HepG2 (cell line): ENCODE results near the gene FCAMR. TPM values are rescaled to one million over a fixed set of nuclear protein-coding genes. Genes with fewer than 3 reads are reported as not detected.

Experiments
- ATAC-seq: fragments of 200-7000 bp; cut with Tn5 transposase; 3 replicates; pipeline ENCODE4 v1.9.1; 2020; ENCODE audit warnings: mild to moderate bottlenecking, moderate library complexity
- BruUV-seq: library from RNA; stranded (reverse); fragments of 400-500 nt; replicated peaks from 2 replicates; lab custom pipeline; 2021; lab: Mats Ljungman, UMichigan
- CTCF ChIA-PET: fragments of 300-600 bp; formaldehyde crosslinking; extraction: SDS; loops from one replicate; lab custom pipeline; 2021; ENCODE audit warnings: low total read pairs, inconsistent platforms, low intra/inter-chr PET ratio; lab: Yijun Ruan, JAX
- POLR2A ChIA-PET: fragments of 350-600 bp; sonication (Branson Sonifier 250); formaldehyde crosslinking; loops from one replicate; lab custom pipeline; 2020; ENCODE audit warnings: antibody characterized with exemption, inconsistent platforms; lab: Yijun Ruan, JAX
- DNase-seq: peaks from one replicate; pipeline ENCODE4 v3.0.0-alpha.2; 2015; ENCODE audit warnings: low spot score
- FAIRE-seq: peaks from 3 replicates; lab custom pipeline; 2011; peaks lifted over from hg19 to GRCh38; lab: Jason Lieb, UNC
- H2AFZ ChIP-seq: one replicate; pipeline ENCODE4 v1.6.1; 2011; ENCODE audit warnings: low read length, inconsistent platforms
- H3K27ac ChIP-seq: fragments of 300-600 bp; 3 replicates; pipeline ENCODE4 v1.8.0; 2011; ENCODE audit warnings: mixed run types, mild to moderate bottlenecking, mixed read lengths, low read length, inconsistent platforms; ENCODE audit not compliant: insufficient read depth; ENCODE audit errors: extremely low read length
- H3K27me3 ChIP-seq, 2 experiments: fragments of 200-600 bp in 1 of 2; 2 replicates in 1 of 2; 3 replicates in 1 of 2; pipeline versions ENCODE4 v1.6.0 to v1.8.0; 2011; ENCODE audit warnings: low read length in 2 of 2, mild to moderate bottlenecking in 2 of 2, moderate library complexity in 2 of 2, inconsistent platforms in 1 of 2; ENCODE audit not compliant: insufficient read depth in 2 of 2, control insufficient read depth in 1 of 2
- H3K36me3 ChIP-seq, 2 experiments: fragments of 200-600 bp in 1 of 2; replicated peaks in 1 of 2; 2 replicates in 1 of 2; 3 replicates in 1 of 2; pipeline versions ENCODE4 v1.5.1 to v1.8.0; 2011; ENCODE audit warnings: low read length in 2 of 2, inconsistent platforms in 1 of 2; ENCODE audit not compliant: insufficient read depth in 2 of 2, control insufficient read depth in 1 of 2
- H3K4me1 ChIP-seq: 2 replicates; pipeline ENCODE4 v1.5.1; 2012; ENCODE audit warnings: low read length, inconsistent platforms; ENCODE audit not compliant: insufficient read depth
- H3K4me2 ChIP-seq: 2 replicates; pipeline ENCODE4 v1.6.0; 2011; ENCODE audit warnings: low read depth, low read length, inconsistent platforms
- H3K4me3 ChIP-seq, 3 experiments: fragments of 200-600 bp in 1 of 3; sonication (generic), shearing (Covaris generic) in 1 of 3; replicated peaks in 1 of 3; 2 replicates each; pipeline ENCODE4 v1.5.1; 2011 to 2016; ENCODE audit warnings: low read length in 3 of 3, inconsistent platforms in 2 of 3, low read depth in 2 of 3, mild to moderate bottlenecking in 2 of 3, control low read depth in 1 of 3, mixed read lengths in 1 of 3; ENCODE audit not compliant: insufficient read depth in 1 of 3
- H3K79me2 ChIP-seq: one replicate; pipeline ENCODE4 v1.6.1; 2011; ENCODE audit warnings: low read length, inconsistent platforms; ENCODE audit not compliant: insufficient read depth
- H3K9ac ChIP-seq: 2 replicates; pipeline ENCODE4 v1.6.0; 2011; ENCODE audit warnings: mild to moderate bottlenecking, low read depth, low read length, inconsistent platforms; ENCODE audit not compliant: insufficient read depth
- H3K9me3 ChIP-seq: 2 replicates; pipeline ENCODE4 v1.5.1; 2012; ENCODE audit warnings: mild to moderate bottlenecking, low read length
- H4K20me1 ChIP-seq: 2 replicates; pipeline ENCODE4 v1.6.0; 2011; ENCODE audit warnings: inconsistent platforms, mild to moderate bottlenecking, low read length, moderate library complexity; ENCODE audit not compliant: insufficient read depth
- ARID2 ChIP-seq: sonication (generic); formaldehyde crosslinking; IDR thresholded peaks from 2 replicates; pipeline ENCODE4 v1.8.1; 2022; ENCODE audit warnings: mild to moderate bottlenecking, missing genetic modification reagents, borderline replicate concordance
- CHD2 ChIP-seq: IDR thresholded peaks from 2 replicates; pipeline ENCODE4 v1.6.1; 2011; ENCODE audit warnings: low read depth, low read length, improper control_type of control experiment
- HNRNPLL ChIP-seq: fragments of 200-400 bp; formaldehyde crosslinking; IDR thresholded peaks from 2 replicates; pipeline ENCODE4 v1.6.1; 2017; ENCODE audit warnings: mild to moderate bottlenecking, low read depth, low read length; ENCODE audit not compliant: poor library complexity, severe bottlenecking
- KDM3A ChIP-seq: IDR thresholded peaks from 2 replicates; pipeline ENCODE4 v1.6.1; 2018; ENCODE audit warnings: low read depth, missing compliant biosample characterization
- NFE2L1 ChIP-seq: sonication (generic); formaldehyde crosslinking; IDR thresholded peaks from 2 replicates; pipeline ENCODE4 v1.4.0; 2020; ENCODE audit warnings: missing genetic modification reagents, mild to moderate bottlenecking, borderline replicate concordance
- RBAK ChIP-seq: sonication (generic); formaldehyde crosslinking; IDR thresholded peaks from 2 replicates; pipeline ENCODE4 v1.5.1; 2020; ENCODE audit warnings: mild to moderate bottlenecking, missing genetic modification reagents
- SATB2 ChIP-seq: sonication (generic); formaldehyde crosslinking; IDR thresholded peaks from 2 replicates; pipeline ENCODE4 v1.5.0; 2020; ENCODE audit warnings: missing genetic modification reagents
- ZMYM3 ChIP-seq: sonication (generic); formaldehyde crosslinking; IDR thresholded peaks from 2 replicates; pipeline ENCODE4 v1.5.1; 2020; ENCODE audit warnings: mild to moderate bottlenecking, missing genetic modification reagents
- ZNF510 ChIP-seq: sonication (generic); formaldehyde crosslinking; IDR thresholded peaks from 2 replicates; pipeline ENCODE4 v1.4.0; 2020; ENCODE audit warnings: low read depth, mild to moderate bottlenecking, missing genetic modification reagents
- ZNF580 ChIP-seq: IDR thresholded peaks from 2 replicates; pipeline ENCODE4 v1.6.1; 2016; ENCODE audit warnings: low read depth, borderline replicate concordance
- ZNF776 ChIP-seq: sonication (generic); formaldehyde crosslinking; IDR thresholded peaks from 2 replicates; pipeline ENCODE4 v1.4.0; 2020; ENCODE audit warnings: mild to moderate bottlenecking, missing genetic modification reagents
- ZSCAN20 ChIP-seq: sonication (generic); formaldehyde crosslinking; IDR thresholded peaks from 2 replicates; pipeline ENCODE4 v1.4.0; 2020; ENCODE audit warnings: missing genetic modification reagents, mild to moderate bottlenecking, borderline replicate concordance
- ZZZ3 ChIP-seq: sonication (generic); formaldehyde crosslinking; IDR thresholded peaks from 2 replicates; pipeline ENCODE4 v1.4.0; 2020; ENCODE audit warnings: missing genetic modification reagents, mild to moderate bottlenecking, borderline replicate concordance
- WGBS: methylation state at CpG from one replicate; pipeline ENCODE4 v1.1.6; 2017; ENCODE audit warnings: low lambda C conversion rate; 5-methylcytosine and 5-hydroxymethylcytosine counted together
- in situ Hi-C: cut with HindIII; loops from 2 replicates; pipeline ENCODE4 v1.10.0; 2017; ENCODE audit warnings: low pct_unique_long_range_greater_than_20kb; ENCODE audit not compliant: extremely low pct_ligation_motif_present
- intact Hi-C: fragments of 100-400 bp; cut with micrococcal nuclease; formaldehyde crosslinking; loops from one replicate; pipeline ENCODE4 v1.10.0; 2022; ENCODE audit not compliant: unreplicated experiment
- polyA plus RNA-seq, 8 experiments: library from polyadenylated mRNA; depleted of rRNA in 3 of 8; stranded (reverse) in 7 of 8; unstranded in 1 of 8; fragments of >200 nt; fragmentation: Illumina TruSeq in 4 of 8; extraction: Trizol in 4 of 8; gene quantifications; 2 replicates each; pipeline versions ENCODE4 v1.2.1 to v1.2.3, GENCODE V29; 2011 to 2016; ENCODE audit warnings: low read depth in 4 of 8, missing spikeins in 1 of 8, mixed read lengths in 1 of 8; ENCODE audit not compliant: insufficient read depth in 1 of 8
- total RNA-seq, 5 experiments: library from RNA; depleted of rRNA; stranded (reverse); fragments of >200 nt; fragmentation: Illumina TruSeq; extraction: Trizol; gene quantifications; 2 replicates each; pipeline ENCODE4 v1.2.3, GENCODE V29; 2016; ENCODE audit warnings: low read depth in 1 of 5
- TF ChIP-seq, protein P1 (sequence below): sonication (generic); formaldehyde crosslinking; conservative IDR thresholded peaks from 2 replicates; pipeline ENCODE4 v1.4.0; 2020; ENCODE audit warnings: missing genetic modification reagents
- TF ChIP-seq, protein P2 (sequence below): sonication (generic); formaldehyde crosslinking; IDR thresholded peaks from 2 replicates; pipeline ENCODE4 v1.4.0; 2020; ENCODE audit warnings: missing genetic modification reagents
- TF ChIP-seq, protein P3 (sequence below): sonication (generic); formaldehyde crosslinking; IDR thresholded peaks from 2 replicates; pipeline ENCODE4 v1.9.0; 2022; ENCODE audit warnings: missing genetic modification reagents, mild to moderate bottlenecking, borderline replicate concordance

Gene FCAMR
- total and polyA plus RNA-seq, 2 of the 13 experiments (the other 11 are each of a cell fraction or from before 2014, with no cell fraction given): not detected

GRCh38 chr1:206965781-206966180, 4.5 kb downstream of the FCAMR start (continued):
- TF ChIP-seq, protein P1, sequence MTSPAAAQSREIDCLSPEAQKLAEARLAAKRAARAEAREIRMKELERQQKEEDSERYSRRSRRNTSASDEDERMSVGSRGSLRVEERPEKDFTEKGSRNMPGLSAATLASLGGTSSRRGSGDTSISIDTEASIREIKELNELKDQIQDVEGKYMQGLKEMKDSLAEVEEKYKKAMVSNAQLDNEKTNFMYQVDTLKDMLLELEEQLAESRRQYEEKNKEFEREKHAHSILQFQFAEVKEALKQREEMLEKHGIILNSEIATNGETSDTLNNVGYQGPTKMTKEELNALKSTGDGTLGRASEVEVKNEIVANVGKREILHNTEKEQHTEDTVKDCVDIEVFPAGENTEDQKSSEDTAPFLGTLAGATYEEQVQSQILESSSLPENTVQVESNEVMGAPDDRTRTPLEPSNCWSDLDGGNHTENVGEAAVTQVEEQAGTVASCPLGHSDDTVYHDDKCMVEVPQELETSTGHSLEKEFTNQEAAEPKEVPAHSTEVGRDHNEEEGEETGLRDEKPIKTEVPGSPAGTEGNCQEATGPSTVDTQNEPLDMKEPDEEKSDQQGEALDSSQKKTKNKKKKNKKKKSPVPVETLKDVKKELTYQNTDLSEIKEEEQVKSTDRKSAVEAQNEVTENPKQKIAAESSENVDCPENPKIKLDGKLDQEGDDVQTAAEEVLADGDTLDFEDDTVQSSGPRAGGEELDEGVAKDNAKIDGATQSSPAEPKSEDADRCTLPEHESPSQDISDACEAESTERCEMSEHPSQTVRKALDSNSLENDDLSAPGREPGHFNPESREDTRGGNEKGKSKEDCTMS: no peak
- TF ChIP-seq CHD2: no peak
- no peak for TF ChIP-seq ZNF776 (CRISPR knock-in tag)
- no peak for TF ChIP-seq KDM3A (CRISPR knock-in tag)

DNA sequence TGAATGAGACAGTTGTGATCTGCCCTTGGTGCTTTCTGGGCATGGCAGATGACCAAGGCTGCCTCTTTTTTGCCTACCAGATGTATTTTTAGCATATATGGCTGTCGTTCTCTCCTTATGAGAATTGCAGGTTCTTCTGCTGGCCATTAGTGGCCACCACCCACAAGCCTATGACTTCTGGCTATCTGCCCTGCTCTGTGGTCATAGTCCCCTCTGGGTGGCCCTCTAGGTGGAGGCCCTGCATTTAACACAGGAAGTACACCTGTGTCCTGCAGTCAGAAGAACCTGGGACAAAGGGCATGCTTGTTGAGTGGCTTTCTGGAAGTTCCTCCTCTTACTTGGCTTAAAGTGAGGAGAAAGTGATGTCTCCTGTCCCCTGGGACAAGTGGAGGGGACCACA, 6.5 kb downstream of the FCAMR start:
- in situ Hi-C loops: no loop called here
- no TSS peak for BruUV-seq
- TF ChIP-seq ZZZ3 (CRISPR knock-in tag): no peak
- no peak for TF ChIP-seq ARID2 (CRISPR knock-in tag)
- TF ChIP-seq ZSCAN20 (CRISPR knock-in tag): no peak
- TF ChIP-seq SATB2 (CRISPR knock-in tag): no peak
- TF ChIP-seq RBAK (CRISPR knock-in tag): no peak
- TF ChIP-seq, protein P2, sequence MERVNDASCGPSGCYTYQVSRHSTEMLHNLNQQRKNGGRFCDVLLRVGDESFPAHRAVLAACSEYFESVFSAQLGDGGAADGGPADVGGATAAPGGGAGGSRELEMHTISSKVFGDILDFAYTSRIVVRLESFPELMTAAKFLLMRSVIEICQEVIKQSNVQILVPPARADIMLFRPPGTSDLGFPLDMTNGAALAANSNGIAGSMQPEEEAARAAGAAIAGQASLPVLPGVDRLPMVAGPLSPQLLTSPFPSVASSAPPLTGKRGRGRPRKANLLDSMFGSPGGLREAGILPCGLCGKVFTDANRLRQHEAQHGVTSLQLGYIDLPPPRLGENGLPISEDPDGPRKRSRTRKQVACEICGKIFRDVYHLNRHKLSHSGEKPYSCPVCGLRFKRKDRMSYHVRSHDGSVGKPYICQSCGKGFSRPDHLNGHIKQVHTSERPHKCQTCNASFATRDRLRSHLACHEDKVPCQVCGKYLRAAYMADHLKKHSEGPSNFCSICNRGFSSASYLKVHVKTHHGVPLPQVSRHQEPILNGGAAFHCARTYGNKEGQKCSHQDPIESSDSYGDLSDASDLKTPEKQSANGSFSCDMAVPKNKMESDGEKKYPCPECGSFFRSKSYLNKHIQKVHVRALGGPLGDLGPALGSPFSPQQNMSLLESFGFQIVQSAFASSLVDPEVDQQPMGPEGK (CRISPR knock-in tag): no peak
- no peak for TF ChIP-seq NFE2L1 (CRISPR knock-in tag)
- no peak for TF ChIP-seq ZNF510 (CRISPR knock-in tag)
- TF ChIP-seq ZNF580: no peak
- TF ChIP-seq ZMYM3 (CRISPR knock-in tag): no peak
- TF ChIP-seq, protein P3, sequence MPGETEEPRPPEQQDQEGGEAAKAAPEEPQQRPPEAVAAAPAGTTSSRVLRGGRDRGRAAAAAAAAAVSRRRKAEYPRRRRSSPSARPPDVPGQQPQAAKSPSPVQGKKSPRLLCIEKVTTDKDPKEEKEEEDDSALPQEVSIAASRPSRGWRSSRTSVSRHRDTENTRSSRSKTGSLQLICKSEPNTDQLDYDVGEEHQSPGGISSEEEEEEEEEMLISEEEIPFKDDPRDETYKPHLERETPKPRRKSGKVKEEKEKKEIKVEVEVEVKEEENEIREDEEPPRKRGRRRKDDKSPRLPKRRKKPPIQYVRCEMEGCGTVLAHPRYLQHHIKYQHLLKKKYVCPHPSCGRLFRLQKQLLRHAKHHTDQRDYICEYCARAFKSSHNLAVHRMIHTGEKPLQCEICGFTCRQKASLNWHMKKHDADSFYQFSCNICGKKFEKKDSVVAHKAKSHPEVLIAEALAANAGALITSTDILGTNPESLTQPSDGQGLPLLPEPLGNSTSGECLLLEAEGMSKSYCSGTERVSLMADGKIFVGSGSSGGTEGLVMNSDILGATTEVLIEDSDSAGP: no peak
- no peak for TF ChIP-seq HNRNPLL

More for the DNA sequence above, 6.5 kb downstream of the FCAMR start:
- Histone ChIP-seq H3K9ac (no peak overlapping the region), H3K27ac (no peak overlapping the region), H3K27me3 (peaks cover 1 to 8% of the 10 kb centered on the region in 2 experiments; a peak in 2 of 5 replicates), H2AFZ (no peak overlapping the region), H4K20me1 (no peaks in the 10 kb centered on the region), H3K79me2 (no peaks in the 10 kb centered on the region), H3K4me1 (peaks cover 29% of the 10 kb centered on the region), H3K4me3 (no peak overlapping the region), H3K4me2 (no peak overlapping the region), H3K36me3 (no peaks in the 10 kb centered on the region), H3K9me3 (no peaks in the 10 kb centered on the region)
- POLR2A ChIA-PET: no interaction called here
- DNase-seq (no peak), FAIRE-seq (no peak), ATAC-seq (peak; percentile 46)
- intact Hi-C loops: no loop called here
- WGBS: 33% methylated on average over 1 of the region's 1 CpG
- CTCF ChIA-PET: no interaction called here
